Uterus (tissue), 2 donors: Measurements from ENCODE around the gene TFB2M.

Source experiments
- CTCF ChIP-seq, 4 experiments: fragments of 200-600 bp in 2 of 4; fragments of 450-650 bp in 2 of 4; sonication (generic) in 2 of 4; IDR thresholded peaks; one replicate each; pipeline ENCODE4 v1.5.1; 2016 to 2019; ENCODE audit warnings: antibody characterized with exemption in 4 of 4, mild to moderate bottlenecking in 2 of 4, moderate library complexity in 1 of 4
- POLR2A ChIP-seq, 2 donors: fragments of 450-650 bp; IDR thresholded peaks; one replicate each; pipeline ENCODE4 v1.6.1; 2016; ENCODE audit warnings: antibody characterized with exemption in 2 of 2, mild to moderate bottlenecking in 1 of 2, moderate library complexity in 1 of 2

GRCh38 chr1:246609632-246610031, 43.6 kb upstream of the TFB2M start:
- TF ChIP-seq POLR2A (IDR thresholded peaks at IDR 0.05) (no peak), CTCF (IDR thresholded peaks at IDR 0.05) (no peak)
